K562 (cell line): Measurements from ENCODE around the gene AOC1. TPM values are rescaled to one million over a fixed set of nuclear protein-coding genes. Genes with fewer than 3 reads are reported as not detected.
"Not testable (repeated sequence)": the region's sequence is repeated elsewhere in the genome, so short reads cannot be mapped to it uniquely, and the experiment has no call there.

Source experiments
- ATAC-seq: fragments of 200-7000 bp; cut with Tn5 transposase; 3 replicates; pipeline ENCODE4 v1.9.1; 2020; ENCODE audit warnings: moderate library complexity
- BruUV-seq: library from RNA; stranded (reverse); fragments of 400-500 nt; replicated peaks from 2 replicates; lab custom pipeline; 2021; lab: Mats Ljungman, UMichigan
- CTCF ChIA-PET: fragments of 300-600 bp; formaldehyde crosslinking; extraction: SDS; loops from one replicate; lab custom pipeline; 2021; ENCODE audit warnings: low intra/inter-chr PET ratio; lab: Yijun Ruan, JAX
- POLR2A ChIA-PET: fragments of 300-600, 350-650 bp; sonication (Branson Sonifier 250); formaldehyde crosslinking; extraction: SDS; loops from one replicate; lab custom pipeline; 2021; ENCODE audit warnings: antibody characterized with exemption, inconsistent platforms; lab: Yijun Ruan, JAX
- DNase-seq, 4 experiments: peaks; one replicate each; pipeline versions ENCODE4 v3.0.0 to v3.0.0-alpha.2; 2011 to 2018; ENCODE audit warnings: low spot score in 3 of 4, mixed read lengths in 3 of 4; ENCODE audit errors: extremely low read depth in 1 of 4
- FAIRE-seq: peaks from 2 replicates; lab custom pipeline; 2011; peaks lifted over from hg19 to GRCh38; lab: Jason Lieb, UNC
- H2AFZ ChIP-seq: 2 replicates; pipeline ENCODE4 v1.6.0; 2011; ENCODE audit warnings: low read depth, low read length, control low read depth, inconsistent platforms
- H3K27ac ChIP-seq: fragments of 200-600 bp; 3 replicates; pipeline ENCODE4 v1.8.0; 2011; ENCODE audit warnings: low read depth, mild to moderate bottlenecking, control low read depth, inconsistent platforms, low read length, moderate library complexity, mixed read lengths; ENCODE audit errors: extremely low read depth
- H3K27me3 ChIP-seq, 2 experiments: fragments of 300-600 bp in 1 of 2; 2 replicates in 1 of 2; 3 replicates in 1 of 2; pipeline versions ENCODE4 v1.6.0 to v1.8.0; 2011; ENCODE audit warnings: inconsistent platforms in 2 of 2, low read length in 2 of 2, mild to moderate bottlenecking in 1 of 2, mixed read lengths in 1 of 2, moderate library complexity in 1 of 2; ENCODE audit not compliant: control insufficient read depth in 2 of 2, insufficient read depth in 2 of 2
- H3K36me3 ChIP-seq: fragments of 300-600 bp; 3 replicates; pipeline ENCODE4 v1.8.0; 2011; ENCODE audit warnings: mild to moderate bottlenecking, low read length, inconsistent platforms; ENCODE audit not compliant: control insufficient read depth, insufficient read depth
- H3K4me1 ChIP-seq, 2 experiments: fragments of 200-600 bp in 1 of 2; replicated peaks in 1 of 2; 2 replicates in 1 of 2; 3 replicates in 1 of 2; pipeline versions ENCODE4 v1.5.1 to v1.8.0; 2011; ENCODE audit warnings: inconsistent platforms in 2 of 2, low read length in 2 of 2, mild to moderate bottlenecking in 1 of 2, mixed read lengths in 1 of 2, moderate library complexity in 1 of 2; ENCODE audit not compliant: control insufficient read depth in 2 of 2, insufficient read depth in 2 of 2
- H3K4me2 ChIP-seq: 2 replicates; pipeline ENCODE4 v1.6.1; 2011; ENCODE audit warnings: low read length, control low read depth, inconsistent platforms, mixed read lengths; ENCODE audit not compliant: insufficient read depth
- H3K4me3 ChIP-seq: fragments of 200-600 bp; sonication (generic), shearing (Covaris generic); 2 replicates; pipeline ENCODE4 v1.5.1; 2016; ENCODE audit warnings: control low read depth, inconsistent platforms
- H3K79me2 ChIP-seq: fragments of 200-600 bp; 3 replicates; pipeline ENCODE4 v1.8.0; 2011; ENCODE audit warnings: low read length, inconsistent platforms; ENCODE audit not compliant: control insufficient read depth, insufficient read depth
- H3K9ac ChIP-seq, 2 experiments: 2 replicates each; pipeline versions ENCODE4 v1.6.0 to v1.6.1; 2011; ENCODE audit warnings: low read depth in 2 of 2, low read length in 2 of 2, control low read depth in 1 of 2, inconsistent platforms in 1 of 2, mild to moderate bottlenecking in 1 of 2, mixed read lengths in 1 of 2; ENCODE audit not compliant: insufficient read depth in 1 of 2
- H3K9me1 ChIP-seq: one replicate; pipeline ENCODE4 v1.6.0; 2011; ENCODE audit warnings: inconsistent platforms, mild to moderate bottlenecking, low read length, moderate library complexity; ENCODE audit not compliant: control insufficient read depth, insufficient read depth
- H3K9me3 ChIP-seq: replicated peaks from 2 replicates; pipeline ENCODE4 v1.5.1; 2011; ENCODE audit warnings: low read depth, low read length, inconsistent platforms; ENCODE audit not compliant: control insufficient read depth, insufficient read depth
- H4K20me1 ChIP-seq: replicated peaks from 2 replicates; pipeline ENCODE4 v1.6.1; 2011; ENCODE audit warnings: low read length, inconsistent platforms, mixed read lengths; ENCODE audit not compliant: control insufficient read depth, insufficient read depth
- REST ChIP-seq, 2 experiments: fragments of 450-650 bp; formaldehyde crosslinking in 1 of 2; IDR thresholded peaks; 2 replicates each; pipeline versions ENCODE4 v1.4.0 to v1.6.1; 2014 to 2020; ENCODE audit warnings: mild to moderate bottlenecking in 2 of 2, borderline replicate concordance in 1 of 2, low read depth in 1 of 2
- SMC3 ChIP-seq: conservative IDR thresholded peaks from 2 replicates; pipeline ENCODE4 v1.6.1; 2011; ENCODE audit warnings: low read depth, low read length, improper control_type of control experiment; ENCODE audit not compliant: insufficient read depth
- ZNF507 ChIP-seq: conservative IDR thresholded peaks from 2 replicates; pipeline ENCODE4 v1.6.1; 2017; ENCODE audit warnings: missing genetic modification characterization, missing compliant biosample characterization
- ZNF764 ChIP-seq: fragments of 250-450 bp; sonication (Bioruptor Pico); IDR thresholded peaks from 2 replicates; pipeline ENCODE4 v1.4.0; 2020; ENCODE audit warnings: low read depth, mild to moderate bottlenecking, moderate library complexity
- WGBS: fragments of 100-300 bp; shearing (Covaris generic); methylation state at CpG from one replicate; pipeline ENCODE4 v1.1.6; 2016; ENCODE audit warnings: low coverage, mixed read lengths; ENCODE audit not compliant: insufficient coverage; ENCODE audit errors: missing lambda C conversion rate; 5-methylcytosine and 5-hydroxymethylcytosine counted together
- in situ Hi-C: fragments of 300-500 bp; cut with MboI; formaldehyde crosslinking; loops from 4 replicates; pipeline ENCODE4 v1.15.0; 2018; ENCODE audit warnings: inconsistent platforms, mixed read lengths
- intact Hi-C: fragments of 100-400 bp; cut with micrococcal nuclease; formaldehyde crosslinking; loops from 2 replicates; pipeline ENCODE4 v1.14.2; 2022
- polyA plus RNA-seq, 8 experiments: library from polyadenylated mRNA; depleted of rRNA in 4 of 8; stranded (reverse) in 5 of 8; unstranded in 3 of 8; fragments of >200 nt; fragmentation: Nextera tagmentation in 2 of 8; fragmentation: Illumina TruSeq in 1 of 8; extraction: Ambion mirVana in 2 of 8; extraction: Trizol in 1 of 8; gene quantifications; 2 replicates each; pipeline versions ENCODE4 v1.2.1 to v1.2.3, GENCODE V29; 2011 to 2014; ENCODE audit warnings: inconsistent platforms in 1 of 8, missing spikeins in 1 of 8
- total RNA-seq, 7 experiments: library from RNA; depleted of rRNA in 6 of 7; stranded (reverse); fragments of >200 nt in 6 of 7; fragmentation: Illumina TruSeq in 2 of 7; extraction: Trizol in 2 of 7; gene quantifications; 2 replicates each; pipeline versions ENCODE4 v1.2.1 to v1.2.3, GENCODE V29; 2011 to 2021; ENCODE audit warnings: low replicate concordance in 1 of 7

The AOC1 gene
- total and polyA plus RNA-seq, 9 of the 15 experiments (the other 6 are each of a cell fraction or from before 2014, with no cell fraction given), result not detected

GRCh38 chr7:150806863-150807262 is 45.5 kb upstream of the AOC1 start (continued):
- TF ChIP-seq REST (IDR thresholded peaks at IDR 0.05; ENCODE audit: borderline replicate concordance) (peak; percentile 49; the same call in 1 of the 2 replicates), REST (CRISPR knock-in tag; IDR thresholded peaks at IDR 0.05; ENCODE audit: low read depth) (no peak), SMC3 (0 out of 2 replicates have a peak, but pooled peaks have one; percentile 17), ZNF507 (tag) (peak; percentile 82; the same call in 1 of the 2 replicates), ZNF764 (CRISPR knock-in tag) (no peak)

- POLR2A ChIA-PET, result interaction anchor here (0.6 to 1.0 kb wide), 3 partner anchors 15 to 322 kb away, joined by 3 read pairs; no protein-coding TSS in a partner anchor
- intact Hi-C loops, H3K27ac ChIP-seq, H3K9me1 ChIP-seq, H3K9me3 ChIP-seq, H3K9ac ChIP-seq, H3K4me1 ChIP-seq, H3K4me3 ChIP-seq, DNase-seq, in situ Hi-C loops, FAIRE-seq, H3K79me2 ChIP-seq, H2AFZ ChIP-seq, BruUV-seq, H3K36me3 ChIP-seq, H3K4me2 ChIP-seq, H4K20me1 ChIP-seq, ATAC-seq: not testable (repeated sequence)
- CTCF ChIA-PET, result interaction anchor here (1.3 kb wide), 1 partner anchor 30 kb away, joined by 3 read pairs; no protein-coding TSS in a partner anchor
- under 1% methylated on average over 13 of the region's 13 CpGs for WGBS
- peaks cover 13 to 29% of the 10 kb centered on the region in 2 experiments; a peak in 4 of 5 replicates for H3K27me3 ChIP-seq
Observed at GRCh38 chr7:150807616-150808438, 44.5 kb upstream of the AOC1 start.
